ENCODE data around the gene LAMA1.
"Not testable (repeated sequence)": the region's sequence is repeated elsewhere in the genome, so short reads cannot be mapped to it uniquely, and the experiment has no call there.

Gene LAMA1

GRCh38 chr18:6947338-6948030 is 170.1 kb downstream of the LAMA1 start:
- DNase-seq (ENCODE audit: low read depth): no peak

GRCh38 chr18:6943143-6943542 is 174.5 kb downstream of the LAMA1 start:
- no peak for DNase-seq (ENCODE audit: low read depth)

- DNase-seq (ENCODE audit: low read depth): no peak
Measured at GRCh38 chr18:6942742-6943141, 174.9 kb downstream of the LAMA1 start.

GRCh38 chr18:6941996-6942395 is 175.6 kb downstream of the LAMA1 start:
- no peak for DNase-seq (ENCODE audit: low read depth)

GRCh38 chr18:6940451-6940850 is 177.1 kb downstream of the LAMA1 start:
- no peak for DNase-seq (ENCODE audit: low read depth)

GRCh38 chr18:6939972-6940371 is 177.6 kb downstream of the LAMA1 start:
- DNase-seq (ENCODE audit: low read depth): no peak

- not testable (repeated sequence) for DNase-seq (ENCODE audit: low read depth)
Measured at GRCh38 chr18:6938403-6938802, 179.2 kb downstream of the LAMA1 start.

GRCh38 chr18:6938003-6938402 is 179.6 kb downstream of the LAMA1 start:
- no peak for DNase-seq (ENCODE audit: low read depth)

GRCh38 chr18:6934859-6935258 is 182.7 kb downstream of the LAMA1 start:
- DNase-seq (ENCODE audit: low read depth): no peak

GRCh38 chr18:6929370-6930102 is 188.1 kb downstream of the LAMA1 start:
- no peak for DNase-seq (ENCODE audit: low read depth)

- no peak for DNase-seq (ENCODE audit: low read depth)
Measured at GRCh38 chr18:6928359-6928758, 189.2 kb downstream of the LAMA1 start.

GRCh38 chr18:6927153-6927552 is 190.4 kb downstream of the LAMA1 start:
- no peak for DNase-seq (ENCODE audit: low read depth)

- no peak for DNase-seq (ENCODE audit: low read depth)
Measured at GRCh38 chr18:6923220-6923619, 194.4 kb downstream of the LAMA1 start.

- DNase-seq (ENCODE audit: low read depth): no peak
Measured at GRCh38 chr18:6921571-6921970, 196.0 kb downstream of the LAMA1 start.

- no peak for DNase-seq (ENCODE audit: low read depth)
Measured at GRCh38 chr18:6920099-6920955, 197.3 kb downstream of the LAMA1 start.

- no peak for DNase-seq (ENCODE audit: low read depth)
Measured at GRCh38 chr18:6917072-6917471, 200.5 kb downstream of the LAMA1 start.

GRCh38 chr18:6901286-6901926 is 216.2 kb downstream of the LAMA1 start:
- no peak for DNase-seq (ENCODE audit: low read depth)

- no peak for DNase-seq (ENCODE audit: low read depth)
Measured at GRCh38 chr18:6891788-6892187, 225.8 kb downstream of the LAMA1 start.

All from CMK (cell line).